Neural cell (in vitro differentiated cells): ENCODE results near the gene L3MBTL1. TPM values are rescaled to one million over a fixed set of nuclear protein-coding genes. Genes with fewer than 3 reads are reported as not detected.

Experiments used
- H2AFZ ChIP-seq: fragments of 200-600, 300-800 bp; sonication (generic), shearing (Covaris generic); 2 replicates; pipeline ENCODE4 v1.6.0; 2014; ENCODE audit warnings: low read depth, mild to moderate bottlenecking, antibody characterized with exemption, low read length, moderate library complexity
- H3F3A ChIP-seq: fragments of 200-600 bp; shearing (Covaris generic); 2 replicates; pipeline ENCODE4 v1.6.1; 2016; ENCODE audit warnings: mild to moderate bottlenecking, moderate library complexity, mixed read lengths, antibody characterized with exemption, low read length; ENCODE audit not compliant: insufficient read depth, poor library complexity, severe bottlenecking
- H3K27ac ChIP-seq: fragments of 200-600, 300-800 bp; sonication (generic), shearing (Covaris generic); 2 replicates; pipeline ENCODE4 v1.5.1; 2014; ENCODE audit warnings: mild to moderate bottlenecking, low read length, moderate library complexity
- H3K27me3 ChIP-seq: fragments of 300-800, 200-600 bp; sonication (generic), shearing (Covaris generic); 2 replicates; pipeline ENCODE4 v1.6.0; 2014; ENCODE audit warnings: mild to moderate bottlenecking, low read depth, low read length, moderate library complexity; ENCODE audit not compliant: insufficient read depth
- H3K36me3 ChIP-seq: fragments of 300-800, 200-600 bp; sonication (generic), shearing (Covaris generic); 2 replicates; pipeline ENCODE4 v1.5.1; 2014; ENCODE audit warnings: mild to moderate bottlenecking, antibody characterized with exemption, low read length, moderate library complexity; ENCODE audit not compliant: insufficient read depth
- H3K4me2 ChIP-seq: fragments of 300-800, 200-600 bp; sonication (generic), shearing (Covaris generic); 2 replicates; pipeline ENCODE4 v1.6.0; 2014; ENCODE audit warnings: mild to moderate bottlenecking, low read length
- H3K4me3 ChIP-seq: fragments of 300-800, 200-600 bp; sonication (generic), shearing (Covaris generic); 2 replicates; pipeline ENCODE4 v1.5.1; 2014; ENCODE audit warnings: mild to moderate bottlenecking, low read length, moderate library complexity
- H3K79me2 ChIP-seq: fragments of 200-600 bp; shearing (Covaris generic); replicated peaks from 2 replicates; pipeline ENCODE4 v1.6.0; 2014; ENCODE audit warnings: mild to moderate bottlenecking, low read length, moderate library complexity; ENCODE audit not compliant: insufficient read depth
- H3K9ac ChIP-seq: fragments of 300-800, 200-600 bp; sonication (generic), shearing (Covaris generic); 2 replicates; pipeline ENCODE4 v1.6.1; 2016; ENCODE audit warnings: mild to moderate bottlenecking, low read length, mixed read lengths
- H3K9me2 ChIP-seq: fragments of 200-600 bp; shearing (Covaris generic); 2 replicates; pipeline ENCODE4 v1.6.1; 2016; ENCODE audit warnings: mild to moderate bottlenecking, low read length, mixed read lengths; ENCODE audit not compliant: insufficient read depth
- H3K9me3 ChIP-seq: fragments of 200-600, 300-800 bp; sonication (generic), shearing (Covaris generic); 2 replicates; pipeline ENCODE4 v1.6.1; 2016; ENCODE audit warnings: mild to moderate bottlenecking, mixed run types, low read length, moderate library complexity, mixed read lengths
- H4K20me1 ChIP-seq: fragments of 200-600 bp; shearing (Covaris generic); 2 replicates; pipeline ENCODE4 v1.6.1; 2016; ENCODE audit warnings: mild to moderate bottlenecking, mixed run types; ENCODE audit not compliant: insufficient read depth
- EP300 ChIP-seq: fragments of 450-650 bp; conservative IDR thresholded peaks from 2 replicates; pipeline ENCODE4 v1.6.1; 2014; ENCODE audit warnings: antibody characterized with exemption, mild to moderate bottlenecking, moderate library complexity; ENCODE audit not compliant: poor library complexity, severe bottlenecking
- EZH2 ChIP-seq: fragments of 200-600, 300-800 bp; shearing (Covaris generic), sonication (generic); IDR thresholded peaks from 2 replicates; pipeline ENCODE4 v1.6.1; 2014; ENCODE audit warnings: antibody characterized with exemption, low read length, borderline replicate concordance, mild to moderate bottlenecking; ENCODE audit not compliant: insufficient read depth, poor library complexity, severe bottlenecking
- MXI1 ChIP-seq: fragments of 450-650 bp; conservative IDR thresholded peaks from 2 replicates; pipeline ENCODE4 v1.6.1; 2014; ENCODE audit warnings: antibody characterized with exemption, mild to moderate bottlenecking; ENCODE audit not compliant: poor library complexity, severe bottlenecking
- POLR2AphosphoS5 ChIP-seq: IDR thresholded peaks from 2 replicates; pipeline ENCODE4 v1.6.1; 2012
- RAD21 ChIP-seq: fragments of 450-650 bp; conservative IDR thresholded peaks from 2 replicates; pipeline ENCODE4 v1.6.1; 2014; ENCODE audit warnings: antibody characterized with exemption, mild to moderate bottlenecking, moderate library complexity
- SMC3 ChIP-seq: fragments of 450-650 bp; conservative IDR thresholded peaks from 2 replicates; pipeline ENCODE4 v1.6.1; 2014; ENCODE audit warnings: antibody characterized with exemption, mild to moderate bottlenecking, moderate library complexity; ENCODE audit not compliant: poor library complexity
- TAF1 ChIP-seq: IDR thresholded peaks from 2 replicates; pipeline ENCODE4 v1.6.1; 2012; ENCODE audit warnings: low read depth
- polyA plus RNA-seq: library from polyadenylated mRNA; depleted of rRNA; stranded (reverse); fragments of >200 nt; gene quantifications from 2 replicates; pipeline ENCODE4 v1.2.3, GENCODE V29; 2014
- TF ChIP-seq, protein P1 (sequence below): IDR thresholded peaks from 2 replicates; pipeline ENCODE4 v1.6.1; 2012; ENCODE audit warnings: borderline replicate concordance
- TF ChIP-seq, protein P2 (sequence below): fragments of 450-650 bp; IDR thresholded peaks from 2 replicates; pipeline ENCODE4 v1.5.1; 2014; ENCODE audit warnings: antibody characterized with exemption, mild to moderate bottlenecking, moderate library complexity; ENCODE audit not compliant: poor library complexity, severe bottlenecking

Gene L3MBTL1
- polyA plus RNA-seq, 1 donor from 2014 or later: 22.0 TPM

DNA sequence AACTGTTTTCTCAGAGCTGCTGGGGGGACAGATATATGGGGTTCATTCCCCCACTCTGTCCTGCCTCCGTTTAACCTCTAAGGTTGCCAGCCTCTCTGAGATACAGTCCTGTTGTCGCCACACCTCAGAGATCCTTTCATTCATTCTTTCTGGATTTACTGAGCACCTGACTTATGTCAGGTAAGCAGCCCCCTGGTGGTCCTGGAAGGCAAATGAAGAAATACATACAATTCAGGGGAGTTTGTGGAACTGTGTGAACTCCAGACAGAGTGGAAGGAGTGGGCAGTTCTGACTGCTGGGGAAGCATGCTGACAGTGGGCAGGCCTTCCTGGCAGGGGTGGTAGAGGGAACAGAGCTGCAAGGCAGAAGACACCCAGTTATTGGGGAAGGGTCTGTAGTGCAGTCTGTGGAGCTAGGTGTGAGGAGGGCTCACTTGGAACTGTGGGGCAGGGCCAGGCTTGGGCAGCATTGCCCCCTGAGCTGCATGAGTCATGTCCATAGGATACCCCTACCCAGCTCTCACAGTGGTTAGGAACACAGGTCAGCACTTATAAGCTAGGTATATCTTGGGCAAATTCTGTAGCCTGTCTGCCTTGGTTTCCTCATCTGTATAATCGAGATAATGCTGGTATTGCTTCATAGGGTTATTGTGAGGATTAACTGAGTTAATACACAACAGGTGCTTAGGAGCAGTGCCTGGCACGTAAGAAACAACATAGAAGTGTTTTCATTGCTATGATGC, 38.5 kb downstream of the L3MBTL1 start:
- Histone ChIP-seq H3K4me2 (no peak overlapping the region), H3K9me3 (no peaks in the 10 kb centered on the region), H3F3A (no peaks in the 10 kb centered on the region), H2AFZ (no peak overlapping the region), H3K9me2 (no peaks in the 10 kb centered on the region), H4K20me1 (no peaks in the 10 kb centered on the region), H3K9ac (no peak overlapping the region), H3K79me2 (no peaks in the 10 kb centered on the region), H3K27ac (no peak overlapping the region), H3K27me3 (no peaks in the 10 kb centered on the region), H3K36me3 (peaks cover 5% of the 10 kb centered on the region), H3K4me3 (no peak overlapping the region)
- TF ChIP-seq TAF1: no peak
- TF ChIP-seq, protein P1, sequence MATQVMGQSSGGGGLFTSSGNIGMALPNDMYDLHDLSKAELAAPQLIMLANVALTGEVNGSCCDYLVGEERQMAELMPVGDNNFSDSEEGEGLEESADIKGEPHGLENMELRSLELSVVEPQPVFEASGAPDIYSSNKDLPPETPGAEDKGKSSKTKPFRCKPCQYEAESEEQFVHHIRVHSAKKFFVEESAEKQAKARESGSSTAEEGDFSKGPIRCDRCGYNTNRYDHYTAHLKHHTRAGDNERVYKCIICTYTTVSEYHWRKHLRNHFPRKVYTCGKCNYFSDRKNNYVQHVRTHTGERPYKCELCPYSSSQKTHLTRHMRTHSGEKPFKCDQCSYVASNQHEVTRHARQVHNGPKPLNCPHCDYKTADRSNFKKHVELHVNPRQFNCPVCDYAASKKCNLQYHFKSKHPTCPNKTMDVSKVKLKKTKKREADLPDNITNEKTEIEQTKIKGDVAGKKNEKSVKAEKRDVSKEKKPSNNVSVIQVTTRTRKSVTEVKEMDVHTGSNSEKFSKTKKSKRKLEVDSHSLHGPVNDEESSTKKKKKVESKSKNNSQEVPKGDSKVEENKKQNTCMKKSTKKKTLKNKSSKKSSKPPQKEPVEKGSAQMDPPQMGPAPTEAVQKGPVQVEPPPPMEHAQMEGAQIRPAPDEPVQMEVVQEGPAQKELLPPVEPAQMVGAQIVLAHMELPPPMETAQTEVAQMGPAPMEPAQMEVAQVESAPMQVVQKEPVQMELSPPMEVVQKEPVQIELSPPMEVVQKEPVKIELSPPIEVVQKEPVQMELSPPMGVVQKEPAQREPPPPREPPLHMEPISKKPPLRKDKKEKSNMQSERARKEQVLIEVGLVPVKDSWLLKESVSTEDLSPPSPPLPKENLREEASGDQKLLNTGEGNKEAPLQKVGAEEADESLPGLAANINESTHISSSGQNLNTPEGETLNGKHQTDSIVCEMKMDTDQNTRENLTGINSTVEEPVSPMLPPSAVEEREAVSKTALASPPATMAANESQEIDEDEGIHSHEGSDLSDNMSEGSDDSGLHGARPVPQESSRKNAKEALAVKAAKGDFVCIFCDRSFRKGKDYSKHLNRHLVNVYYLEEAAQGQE: no peak
- no peak for TF ChIP-seq MXI1
- TF ChIP-seq, protein P2, sequence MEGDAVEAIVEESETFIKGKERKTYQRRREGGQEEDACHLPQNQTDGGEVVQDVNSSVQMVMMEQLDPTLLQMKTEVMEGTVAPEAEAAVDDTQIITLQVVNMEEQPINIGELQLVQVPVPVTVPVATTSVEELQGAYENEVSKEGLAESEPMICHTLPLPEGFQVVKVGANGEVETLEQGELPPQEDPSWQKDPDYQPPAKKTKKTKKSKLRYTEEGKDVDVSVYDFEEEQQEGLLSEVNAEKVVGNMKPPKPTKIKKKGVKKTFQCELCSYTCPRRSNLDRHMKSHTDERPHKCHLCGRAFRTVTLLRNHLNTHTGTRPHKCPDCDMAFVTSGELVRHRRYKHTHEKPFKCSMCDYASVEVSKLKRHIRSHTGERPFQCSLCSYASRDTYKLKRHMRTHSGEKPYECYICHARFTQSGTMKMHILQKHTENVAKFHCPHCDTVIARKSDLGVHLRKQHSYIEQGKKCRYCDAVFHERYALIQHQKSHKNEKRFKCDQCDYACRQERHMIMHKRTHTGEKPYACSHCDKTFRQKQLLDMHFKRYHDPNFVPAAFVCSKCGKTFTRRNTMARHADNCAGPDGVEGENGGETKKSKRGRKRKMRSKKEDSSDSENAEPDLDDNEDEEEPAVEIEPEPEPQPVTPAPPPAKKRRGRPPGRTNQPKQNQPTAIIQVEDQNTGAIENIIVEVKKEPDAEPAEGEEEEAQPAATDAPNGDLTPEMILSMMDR: no peak
- no peak for TF ChIP-seq SMC3

DNA sequence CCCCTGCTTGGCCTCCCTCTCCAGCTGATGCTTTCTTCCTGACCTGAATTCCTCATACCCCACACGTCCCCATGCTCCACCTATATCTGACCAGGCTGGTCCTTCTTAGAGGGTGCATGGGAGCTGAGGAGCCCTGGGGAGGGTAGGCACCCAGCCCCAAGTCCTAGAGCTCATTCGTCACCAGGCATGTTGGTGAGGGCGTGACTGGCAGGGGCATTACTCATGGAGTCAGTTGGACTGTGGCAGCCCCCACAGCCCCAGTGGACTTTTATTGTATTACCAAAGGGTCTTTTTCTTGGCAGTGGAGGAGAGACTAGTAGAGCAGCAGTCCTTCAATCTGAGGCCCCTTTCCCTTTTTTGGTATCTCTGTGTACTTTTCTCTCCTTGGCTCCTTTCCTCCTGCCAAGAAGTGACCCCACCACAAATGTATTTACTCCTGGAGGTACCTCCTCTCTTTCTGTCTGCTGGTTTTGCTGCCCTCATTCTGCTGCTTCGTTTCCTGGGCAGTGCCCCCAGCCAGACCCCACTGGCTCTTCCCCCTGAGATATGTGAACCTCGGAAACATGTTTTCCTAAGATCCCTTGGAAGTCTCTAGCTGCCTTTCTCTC, 40.9 kb downstream of the L3MBTL1 start:
- Histone ChIP-seq H3K9me2 (no peaks in the 10 kb centered on the region), H3K9ac (no peak overlapping the region), H3K79me2 (no peaks in the 10 kb centered on the region), H3K27me3 (no peaks in the 10 kb centered on the region), H3K27ac (no peak overlapping the region), H2AFZ (no peak overlapping the region), H3K9me3 (no peaks in the 10 kb centered on the region), H3K36me3 (peaks cover 5% of the 10 kb centered on the region), H3K4me3 (no peak overlapping the region), H3F3A (no peaks in the 10 kb centered on the region), H3K4me2 (no peak overlapping the region), H4K20me1 (no peaks in the 10 kb centered on the region)
- no peak for TF ChIP-seq SMC3
- TF ChIP-seq, protein P2: no peak
- TF ChIP-seq RAD21: no peak
- TF ChIP-seq TAF1: no peak
- TF ChIP-seq MXI1: no peak
- no peak for TF ChIP-seq EZH2
- TF ChIP-seq, protein P1: no peak
- no peak for TF ChIP-seq POLR2AphosphoS5
- TF ChIP-seq EP300: no peak
